GM19025 (cell line): ENCODE data around the gene DTD1.
A peak's percentile ranks its signal among the peaks of the same experiment; 100 is the strongest.

Experiments used
- ATAC-seq: cut with Tn5 transposase; IDR thresholded peaks from one replicate; pipeline ENCODE4 v1.9.1; 2021; ENCODE audit warnings: mild to moderate bottlenecking, low read depth, moderate library complexity; ENCODE audit not compliant: unreplicated experiment

The DTD1 gene

DNA sequence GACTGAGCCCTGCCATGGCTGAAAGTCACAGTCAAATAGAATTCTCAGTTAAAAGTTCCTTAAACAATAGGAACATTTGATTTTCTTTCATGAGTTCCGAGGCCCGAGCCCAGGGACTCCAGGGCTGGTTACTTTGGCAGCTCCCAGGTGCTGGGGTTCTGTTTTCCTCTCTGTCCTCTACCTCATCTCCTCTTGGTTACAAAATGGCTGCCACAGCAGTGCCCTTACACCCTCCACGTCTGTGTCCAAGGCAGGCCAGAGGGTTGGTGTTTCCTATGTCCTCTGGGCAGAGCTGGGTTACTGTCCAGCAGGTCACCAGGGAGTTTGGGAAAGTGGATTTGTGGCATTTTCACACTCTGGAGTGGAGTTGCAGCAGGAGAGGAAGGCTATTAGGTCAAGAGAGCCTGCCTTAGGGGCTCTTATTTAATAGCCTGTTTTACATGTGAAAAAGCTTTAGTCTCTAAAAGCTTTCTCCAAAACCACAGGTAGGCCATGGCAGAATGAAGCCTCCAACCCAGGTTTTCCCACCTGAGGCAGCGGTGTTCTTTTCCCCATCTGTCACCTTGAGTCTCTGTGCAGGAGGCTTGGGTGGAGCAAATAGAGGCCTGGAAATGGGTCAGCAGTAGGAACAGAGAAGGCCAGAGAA lies 111.0 kb downstream of the DTD1 start:
- ATAC-seq: no peak

DNA sequence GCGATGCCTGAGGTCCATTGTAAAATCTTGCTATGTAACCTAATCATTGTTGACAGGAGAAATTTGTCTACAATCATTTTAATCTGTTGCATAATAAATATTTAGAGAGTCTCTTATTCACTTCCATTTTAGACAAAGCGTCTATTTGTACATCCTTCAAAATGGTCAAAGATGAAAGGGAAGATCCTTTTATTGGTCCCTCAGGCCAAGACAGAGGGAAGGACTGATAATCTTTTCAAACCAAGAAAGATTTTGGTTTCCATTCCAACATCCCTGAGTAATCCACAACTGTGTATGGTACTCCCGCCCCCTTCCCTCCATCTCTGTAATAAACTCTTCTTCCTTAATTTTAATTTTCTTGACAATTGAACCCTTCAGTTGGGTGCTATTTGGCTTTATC lies 114.1 kb downstream of the DTD1 start:
- no peak for ATAC-seq

DNA sequence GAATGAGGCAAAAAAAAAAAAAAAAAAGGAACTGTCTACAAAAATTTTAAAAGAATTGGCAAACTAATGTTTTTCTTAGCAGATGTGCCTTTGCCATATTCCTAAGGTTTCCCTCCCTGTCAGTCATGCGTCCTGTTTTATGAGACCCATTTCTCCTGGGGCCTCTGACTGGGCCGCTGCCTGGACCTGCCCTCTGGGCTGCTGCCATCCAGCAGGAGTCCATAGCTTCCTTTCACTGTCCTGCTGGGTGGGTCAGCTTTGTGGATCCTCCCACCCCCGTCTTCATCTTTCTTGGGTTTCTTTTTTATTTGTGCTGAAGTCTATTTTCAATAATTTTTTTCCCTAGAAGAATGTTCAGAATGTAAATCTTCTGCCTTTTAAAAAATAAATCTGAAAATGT lies 114.9 kb downstream of the DTD1 start:
- no peak for ATAC-seq

DNA sequence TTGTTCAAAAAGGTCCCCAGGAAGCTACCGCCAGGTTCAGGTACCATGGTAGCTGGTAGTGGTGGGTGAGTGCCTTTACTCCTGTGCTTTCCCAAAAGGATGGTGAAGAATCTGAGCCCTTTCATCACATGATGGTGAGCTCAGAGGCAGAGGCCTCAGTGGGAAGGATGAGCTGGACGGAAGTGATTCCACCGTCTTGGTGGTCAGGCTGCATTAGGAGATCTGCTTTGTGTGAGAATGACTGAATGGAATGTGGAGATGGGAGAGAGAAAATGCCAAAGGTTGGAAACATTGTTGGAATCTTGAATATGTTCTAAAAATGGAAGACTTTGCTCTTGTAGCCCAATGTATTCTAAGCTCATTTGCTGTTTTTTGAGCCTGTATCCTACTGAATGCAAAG lies 117.6 kb downstream of the DTD1 start:
- no peak for ATAC-seq

DNA sequence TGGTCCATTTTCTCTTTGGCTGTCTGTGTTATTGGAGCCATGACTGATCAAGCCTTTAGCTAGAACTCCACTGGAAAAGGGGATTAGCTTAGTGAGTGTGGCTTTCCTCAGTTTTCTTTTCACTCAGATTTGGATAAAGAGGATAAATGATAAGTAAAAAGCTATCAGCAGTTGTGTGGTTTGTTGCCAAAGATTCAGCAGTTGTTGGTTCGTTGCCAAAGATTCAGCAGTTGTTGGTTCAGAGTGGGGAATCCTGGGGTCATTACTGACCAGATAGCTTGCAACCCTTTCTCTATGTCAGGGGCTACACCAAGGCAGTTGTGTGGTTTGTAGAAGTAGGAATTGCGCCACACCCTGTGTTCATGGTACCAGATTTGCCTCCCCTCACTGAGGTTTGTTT lies 118.1 kb downstream of the DTD1 start:
- ATAC-seq: no peak

DNA sequence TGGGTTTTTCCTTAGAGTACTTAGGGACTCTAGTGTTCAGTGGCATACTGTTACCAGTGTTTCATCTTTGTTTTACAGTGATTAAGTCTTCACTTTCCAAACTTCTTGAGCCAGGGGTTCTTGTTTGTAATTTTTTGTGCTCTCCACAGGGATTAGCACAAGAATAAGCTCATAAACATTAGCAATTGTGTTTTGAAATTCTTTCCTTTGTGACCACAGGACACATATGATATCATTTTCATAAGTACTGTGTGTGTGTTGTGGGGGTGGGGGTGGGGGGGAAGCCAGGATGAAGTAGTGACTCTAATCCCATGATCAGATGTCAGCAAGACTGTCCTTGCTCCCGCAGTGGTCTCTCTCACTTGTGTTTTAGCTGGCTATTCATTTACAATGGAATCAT lies 124.3 kb downstream of the DTD1 start:
- ATAC-seq: no peak

DNA sequence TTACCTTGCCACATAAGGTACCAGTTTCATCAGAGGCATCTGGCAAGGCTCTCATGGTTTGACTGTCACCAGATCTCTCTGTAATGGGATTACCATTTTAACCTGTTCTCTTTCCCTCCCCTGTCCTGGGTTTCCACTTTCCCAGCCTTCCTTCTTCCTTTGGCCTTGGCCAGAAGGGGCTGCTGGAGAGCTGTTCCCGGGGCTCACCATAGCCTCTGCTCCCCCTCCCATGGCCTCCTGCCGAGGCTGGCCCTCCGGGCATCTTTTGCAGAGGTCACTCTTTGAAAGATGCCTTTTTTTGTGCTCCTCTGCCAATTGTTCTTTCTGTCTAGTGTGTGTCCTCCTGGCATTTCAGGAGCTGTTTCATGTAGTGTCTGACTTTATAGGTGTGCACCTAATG lies 125.0 kb downstream of the DTD1 start:
- no peak for ATAC-seq

DNA sequence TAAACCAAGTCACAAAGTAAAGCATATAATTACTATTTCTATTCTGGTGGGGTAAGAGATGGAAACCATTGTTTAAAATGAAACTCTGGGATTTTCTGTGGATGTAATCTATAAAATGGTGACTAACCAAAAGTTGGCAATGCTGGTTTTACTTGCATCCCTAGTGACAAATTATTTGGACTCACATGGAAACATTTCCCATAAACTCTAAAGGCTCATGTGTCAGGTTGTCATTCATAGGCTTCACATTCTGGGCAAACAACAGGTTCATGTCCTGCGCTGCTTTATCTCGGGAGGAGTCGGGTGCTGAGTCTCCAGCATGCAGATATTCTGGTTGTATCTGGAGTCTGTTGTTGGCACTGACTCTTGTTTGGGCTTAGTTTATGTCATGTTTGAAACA lies 127.7 kb downstream of the DTD1 start:
- ATAC-seq: no peak

DNA sequence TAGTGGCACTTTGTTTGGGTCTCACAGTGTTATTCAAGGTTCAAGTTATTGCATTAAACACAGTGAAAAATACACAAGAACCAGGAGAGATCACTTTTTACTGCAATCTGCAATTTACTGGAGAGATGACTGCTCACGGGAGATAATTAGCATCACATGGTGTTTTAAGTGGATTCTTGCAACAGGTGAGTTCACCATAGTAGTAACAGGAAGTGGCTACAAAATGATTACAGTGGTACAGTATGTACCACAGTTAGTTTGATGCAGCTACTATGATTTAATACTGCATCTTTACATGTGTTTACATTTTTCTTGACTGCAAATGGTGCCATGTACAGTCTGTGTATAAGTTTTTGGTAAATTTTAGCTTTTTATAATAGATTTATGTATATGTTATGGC lies 129.2 kb downstream of the DTD1 start:
- no peak for ATAC-seq

DNA sequence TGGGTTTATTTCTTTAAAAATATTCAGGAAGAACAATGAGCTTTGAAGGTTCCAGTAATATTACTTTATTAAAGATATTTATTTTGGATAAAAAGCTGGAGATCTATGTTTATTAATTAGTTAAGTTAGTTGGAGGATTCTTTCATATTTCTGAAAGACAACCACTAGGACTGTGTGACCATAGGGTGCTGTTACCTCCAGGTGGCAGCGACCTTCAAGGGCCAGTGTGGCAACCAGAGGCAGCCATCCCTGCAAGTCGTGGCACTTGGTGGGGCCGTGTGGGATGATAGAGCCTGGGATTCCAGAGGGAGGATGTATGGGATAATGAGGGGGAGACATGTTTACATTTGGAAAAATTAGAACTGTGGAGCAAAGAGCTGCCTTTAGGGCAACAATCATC lies 130.3 kb downstream of the DTD1 start:
- ATAC-seq: no peak

DNA sequence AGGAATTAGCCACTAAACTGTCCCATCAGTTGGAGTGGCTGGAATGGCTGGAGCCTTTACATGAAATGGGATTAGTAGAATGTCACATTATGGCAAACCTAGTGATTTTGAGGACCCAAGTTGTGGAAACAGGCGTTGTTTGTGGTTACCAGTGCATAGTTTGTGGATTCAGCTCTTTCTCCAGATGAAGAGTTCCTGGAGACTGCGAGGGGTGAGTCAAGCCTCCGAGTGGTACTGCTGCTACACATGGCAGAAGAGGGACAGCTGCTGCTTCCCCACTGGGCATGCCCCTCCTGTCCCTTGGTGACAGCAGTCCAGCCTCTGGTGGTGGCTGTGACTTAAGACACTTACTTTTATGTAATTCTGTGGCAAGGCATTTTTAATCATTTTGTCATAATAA lies 131.6 kb downstream of the DTD1 start:
- ATAC-seq: no peak

DNA sequence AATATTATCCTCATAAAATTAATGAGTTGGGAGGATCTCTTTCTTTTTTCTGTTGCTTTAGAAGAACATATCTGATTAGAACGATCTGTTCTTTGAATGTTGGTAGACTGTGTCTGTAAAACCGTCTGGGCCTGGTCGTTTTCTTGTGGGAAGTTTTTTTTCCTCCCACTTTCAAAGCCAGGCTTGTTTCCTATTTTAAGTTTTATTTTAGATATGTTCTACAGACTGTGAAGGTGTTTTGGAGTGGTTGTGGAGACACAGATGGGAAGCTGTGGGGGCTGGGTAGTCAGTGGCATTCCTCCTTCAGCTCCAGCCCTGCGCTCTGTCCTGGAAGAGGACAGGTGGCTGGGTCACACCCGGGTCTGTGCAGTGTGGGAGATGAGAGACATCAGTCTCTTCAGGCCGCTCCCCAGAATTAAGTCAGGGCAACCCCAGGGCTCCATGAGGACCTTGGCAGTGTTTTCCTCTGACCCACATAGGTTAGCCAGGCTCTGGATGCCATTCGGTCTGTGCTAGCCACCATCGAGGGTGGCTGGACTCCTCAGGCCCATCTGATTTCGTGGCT lies 133.8 kb downstream of the DTD1 start:
- ATAC-seq: no peak

DNA sequence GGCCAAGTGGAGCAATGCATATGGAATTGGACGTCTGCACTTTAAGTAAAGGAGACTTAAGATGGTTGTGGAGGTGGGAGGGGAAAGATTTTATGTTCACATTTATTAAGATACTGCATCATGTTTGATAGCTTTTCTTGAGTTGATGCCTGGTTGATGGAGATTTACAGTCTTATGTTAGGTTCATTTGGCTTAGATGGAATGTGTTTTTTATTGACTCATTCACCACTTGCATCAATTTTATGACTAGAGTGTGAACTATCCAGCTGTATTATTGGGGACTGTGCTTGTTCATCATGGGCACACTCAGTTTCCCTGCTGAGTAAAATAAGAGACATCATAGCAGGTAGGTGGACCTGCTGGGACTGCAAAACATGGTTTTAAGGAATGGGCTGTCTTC lies 134.5 kb downstream of the DTD1 start:
- no peak for ATAC-seq

DNA sequence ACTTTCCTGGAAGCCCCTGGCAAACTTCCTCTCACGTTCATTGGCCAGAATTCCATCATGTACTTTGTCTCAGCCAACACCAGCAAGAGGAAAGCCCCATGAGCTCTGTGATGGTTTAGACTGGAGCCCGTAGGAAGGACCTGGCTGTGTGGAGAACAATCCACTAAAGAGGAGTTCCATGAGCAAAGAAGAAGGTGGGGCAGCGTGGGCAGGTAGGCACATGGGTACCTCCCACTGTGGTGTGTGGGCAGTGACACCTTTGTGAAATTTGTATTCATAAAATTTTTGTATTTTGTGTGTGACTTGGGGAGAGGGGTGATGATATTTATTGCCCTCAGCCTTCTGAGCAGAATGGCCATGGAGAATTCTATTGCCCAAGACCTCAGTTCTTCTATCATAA lies 136.2 kb downstream of the DTD1 start:
- no peak for ATAC-seq

DNA sequence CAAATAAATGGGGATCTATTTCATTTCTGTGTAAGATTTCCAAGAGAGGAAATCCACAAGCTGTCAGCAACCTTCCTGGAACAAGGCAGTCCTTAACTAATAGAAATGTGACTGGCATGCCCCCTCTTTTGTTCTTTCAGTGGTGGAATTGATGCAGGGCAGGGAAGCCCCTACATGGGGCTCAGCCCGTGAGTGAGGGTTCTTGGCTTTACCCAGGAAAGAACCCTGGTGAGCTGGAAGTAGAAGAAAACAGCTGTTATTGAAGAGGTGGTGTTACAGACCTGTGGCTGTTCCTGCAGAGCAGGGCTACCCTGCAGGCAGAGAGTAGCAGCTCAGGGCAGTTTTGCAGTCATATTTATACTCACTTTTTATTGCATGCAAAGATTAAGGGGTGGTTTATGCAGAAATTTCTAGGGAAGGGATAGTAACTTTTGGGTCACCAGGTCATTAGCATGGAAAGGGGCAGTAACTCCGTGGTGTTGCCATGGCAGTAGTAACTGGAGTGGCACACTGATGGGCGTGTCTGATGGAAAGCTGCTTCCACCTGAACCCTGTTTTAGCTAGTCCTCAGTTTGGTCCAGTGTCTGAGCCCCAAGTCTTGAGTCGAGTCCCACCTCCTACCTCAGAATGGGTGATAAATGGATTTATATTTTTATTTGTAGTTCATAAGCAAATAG lies 137.1 kb downstream of the DTD1 start:
- no peak for ATAC-seq

DNA sequence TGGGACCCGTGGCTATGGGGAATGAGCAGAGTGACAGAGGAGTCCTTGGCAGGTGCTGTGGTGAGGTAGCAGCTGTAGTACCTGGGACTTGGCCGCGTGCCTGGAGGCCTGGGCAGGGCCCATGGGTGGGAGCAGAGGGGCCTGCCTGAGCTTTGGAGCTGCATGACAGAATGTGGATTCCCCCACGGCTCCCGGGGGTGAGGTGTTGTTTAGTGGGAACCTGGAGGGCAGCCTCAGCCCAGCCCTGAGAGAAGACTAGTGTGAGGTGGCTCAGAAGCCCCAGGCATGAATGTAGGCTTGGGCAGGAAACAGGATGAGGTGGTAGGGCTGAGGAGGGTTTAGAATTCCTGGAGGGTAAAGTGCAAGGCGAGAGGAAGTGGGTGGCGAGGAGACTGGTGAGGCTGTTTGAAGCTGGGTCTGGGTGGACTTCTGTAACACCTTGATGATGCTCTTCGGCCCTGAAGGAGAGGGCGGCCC lies 139.2 kb downstream of the DTD1 start:
- ATAC-seq: no peak

DNA sequence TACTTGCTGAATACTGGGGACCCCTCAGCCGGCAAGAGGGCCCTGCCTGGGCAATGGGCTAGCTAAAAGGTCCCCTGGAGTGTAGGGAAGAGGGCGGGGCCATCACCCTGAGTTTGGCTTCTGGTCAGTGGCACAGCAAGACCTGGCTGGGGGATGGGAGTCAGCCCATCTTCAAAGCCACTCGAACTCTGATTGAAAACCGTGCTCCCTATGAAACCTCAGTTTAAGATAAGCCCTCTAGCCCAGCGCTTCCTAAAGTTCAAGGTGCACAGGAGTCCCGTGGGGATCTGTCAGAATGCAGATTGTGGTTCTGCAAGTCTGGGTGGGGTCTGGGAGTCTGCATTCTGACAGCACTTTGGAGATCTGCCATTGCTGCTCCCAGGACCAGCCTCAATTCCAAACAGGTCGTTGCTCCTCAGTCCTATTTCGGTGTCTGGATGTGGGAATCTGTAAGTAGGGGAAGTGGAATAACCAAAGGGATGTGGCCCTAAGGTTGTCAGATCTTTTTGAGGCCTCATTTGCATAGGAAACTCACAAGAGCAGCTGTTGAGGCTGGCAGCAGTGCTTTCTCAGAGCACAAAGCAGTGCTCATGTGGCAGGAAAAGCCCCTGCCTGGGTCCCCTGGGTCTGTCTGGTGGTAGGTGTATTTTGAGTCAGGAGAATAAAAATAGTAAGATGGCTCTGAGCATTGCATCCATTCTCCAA lies 140.5 kb downstream of the DTD1 start:
- ATAC-seq: peak; percentile 93

DNA sequence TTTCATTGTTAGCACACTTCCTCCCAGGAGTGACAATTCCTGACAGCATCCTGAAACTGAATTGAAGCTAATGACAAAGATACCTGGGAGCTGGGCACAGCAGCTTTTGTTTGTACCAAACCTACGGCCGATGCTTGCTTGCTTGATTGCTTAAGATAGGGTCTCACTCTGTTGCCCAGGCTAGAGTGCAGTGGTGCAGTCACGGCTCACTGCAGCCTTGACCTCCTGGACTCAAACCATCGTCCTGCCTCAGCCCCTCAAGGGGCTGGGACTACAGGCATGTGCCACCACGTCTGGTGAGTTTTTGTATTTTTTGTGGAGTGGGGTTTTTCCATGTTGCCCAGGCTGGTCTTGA lies 141.0 kb downstream of the DTD1 start:
- ATAC-seq: peak; percentile 54

DNA sequence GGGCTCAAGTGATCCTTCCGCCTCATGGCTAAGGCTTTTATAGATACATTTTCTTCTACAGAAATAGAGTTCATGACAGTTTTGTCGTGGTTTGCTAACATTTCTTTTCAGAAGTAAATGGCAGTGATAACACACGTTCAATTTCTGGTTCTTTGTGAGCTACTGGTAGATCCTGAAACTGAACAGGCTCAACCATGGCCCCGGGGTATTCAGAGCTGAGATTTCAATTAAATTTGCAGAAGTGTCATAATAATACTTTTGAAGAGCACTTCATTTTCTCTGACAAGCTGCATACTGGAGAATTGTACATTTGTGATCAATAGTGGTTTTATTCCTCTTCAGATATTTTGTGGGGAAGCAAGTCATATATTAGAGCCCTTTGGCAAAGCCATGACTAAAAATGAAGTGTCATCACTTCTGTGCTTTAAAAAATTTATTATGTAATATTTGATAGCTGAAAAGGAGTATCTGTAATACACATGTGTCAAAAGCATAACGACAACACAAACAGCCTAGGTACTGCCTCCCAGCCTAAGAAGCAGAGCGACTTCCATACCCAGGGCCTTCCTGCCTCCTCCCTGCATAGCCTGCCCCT lies 141.5 kb downstream of the DTD1 start:
- ATAC-seq: no peak

DNA sequence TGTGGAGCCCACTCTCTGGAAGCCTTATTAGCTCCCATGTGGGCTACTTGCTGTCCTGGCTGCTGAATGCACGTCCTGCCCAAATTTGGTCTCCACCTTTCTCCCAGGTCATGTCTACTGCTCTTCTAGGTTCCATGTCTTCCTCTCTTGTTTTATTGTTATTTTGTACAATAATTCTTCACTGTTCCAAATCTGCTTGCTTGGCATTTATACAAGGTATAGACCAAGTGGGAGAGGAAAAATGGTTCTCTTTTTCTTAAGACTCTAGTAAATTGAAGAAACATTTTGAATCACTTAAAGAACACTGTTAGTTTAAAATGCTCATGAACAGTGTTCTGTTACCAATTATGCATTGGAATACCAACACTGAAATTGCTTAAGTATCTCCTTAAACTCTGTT lies 144.1 kb downstream of the DTD1 start:
- no peak for ATAC-seq

DNA sequence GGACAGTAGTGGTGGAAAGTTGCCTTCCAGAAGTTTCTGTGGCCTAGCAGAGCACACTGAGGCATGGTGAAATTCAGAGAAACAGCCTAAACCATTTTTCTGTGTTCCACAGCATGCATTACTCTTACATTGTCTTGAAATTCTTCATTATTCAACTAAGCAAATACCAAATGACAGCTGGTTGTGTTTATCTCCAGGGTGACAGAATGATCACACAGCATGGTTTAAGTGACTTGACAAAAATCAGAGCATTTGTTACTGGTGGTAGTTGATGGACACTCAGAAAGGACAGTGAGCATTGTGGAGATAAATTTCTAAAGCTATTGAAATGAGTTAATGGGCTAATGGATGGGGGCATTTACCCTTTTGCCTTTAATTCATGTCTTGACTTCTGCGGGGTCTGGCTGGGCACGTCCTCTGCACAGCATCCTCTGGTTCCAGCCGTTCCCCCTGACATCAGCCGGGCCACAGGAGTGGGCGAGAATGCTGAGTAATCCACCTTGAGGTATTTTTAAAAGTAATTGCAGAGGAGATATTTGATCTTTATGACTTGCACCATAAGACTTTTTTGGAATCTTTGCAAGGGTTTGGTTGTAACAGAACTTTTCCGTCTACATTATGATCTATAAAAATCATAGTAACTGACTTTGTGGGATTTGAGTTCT lies 146.8 kb downstream of the DTD1 start:
- ATAC-seq: no peak
